Activated T-cell treated with anti-CD3 and anti-CD28 coated beads, Interleukin-2, amount 50 U/mL, for 4 hours (primary cell): ENCODE results near the gene CHD2. TPM values are rescaled to one million over a fixed set of nuclear protein-coding genes. Genes with fewer than 3 reads are reported as not detected.
A peak's percentile ranks its signal among the peaks of the same experiment; 100 is the strongest.

Source experiments
- ATAC-seq, 2 donors: fragments of 200-7000 bp; cut with Tn5 transposase; one replicate each; pipeline ENCODE4 v1.10.0; 2021
- DNase-seq: peaks from one replicate; pipeline ENCODE4 v3.0.0-alpha.2; 2020
- H3K27me3 Mint-ChIP-seq: one replicate; pipeline ENCODE4 v1.8.0; 2021; ENCODE audit warnings: low read depth, mixed read lengths
- H3K36me3 Mint-ChIP-seq: one replicate; pipeline ENCODE4 v1.8.0; 2022; ENCODE audit warnings: mixed read lengths; ENCODE audit not compliant: insufficient read depth
- H3K4me1 Mint-ChIP-seq: one replicate; pipeline ENCODE4 v1.8.0; 2021; ENCODE audit warnings: low read depth, mixed read lengths
- H3K4me3 Mint-ChIP-seq: one replicate; pipeline ENCODE4 v1.8.0; 2021; ENCODE audit warnings: mild to moderate bottlenecking, moderate library complexity, mixed read lengths
- H3K9me3 Mint-ChIP-seq: one replicate; pipeline ENCODE4 v1.8.0; 2021; ENCODE audit warnings: mixed read lengths
- total RNA-seq, 3 donors: library from RNA; stranded (reverse); gene quantifications; one replicate each; pipeline ENCODE4 v1.2.1, GENCODE V29; 2021

The CHD2 gene
- total RNA-seq, 3 donors from 2014 or later, result 58.0 to 67.7 (median 59.7) TPM

GRCh38 chr15:93044301-93045190 is 144.4 kb downstream of the CHD2 start:
- Mint-ChIP-seq H3K4me3 (no peak overlapping the region), H3K27me3 (peaks cover 4% of the 10 kb centered on the region), H3K9me3 (peaks cover 7% of the 10 kb centered on the region), H3K36me3 (peaks cover 2% of the 10 kb centered on the region), H3K4me1 (peaks cover 26% of the 10 kb centered on the region)
- DNase-seq (no peak), ATAC-seq (no peak)

- H3K27me3 Mint-ChIP-seq, result peaks cover 4% of the 10 kb centered on the region
- H3K9me3 Mint-ChIP-seq, result peaks cover 7% of the 10 kb centered on the region
- DNase-seq (no peak), ATAC-seq (no peak)
- H3K36me3 Mint-ChIP-seq, result peaks cover 2% of the 10 kb centered on the region
- peaks cover 27% of the 10 kb centered on the region for H3K4me1 Mint-ChIP-seq
- H3K4me3 Mint-ChIP-seq, result no peak overlapping the region
Observed at GRCh38 chr15:93045191-93045785, 145.2 kb downstream of the CHD2 start.

- Mint-ChIP-seq H3K36me3 (peaks cover 2% of the 10 kb centered on the region), H3K4me1 (peaks cover 31% of the 10 kb centered on the region), H3K4me3 (no peak overlapping the region), H3K9me3 (peaks cover 7% of the 10 kb centered on the region), H3K27me3 (no peaks in the 10 kb centered on the region)
- DNase-seq, result no peak
- ATAC-seq, result no peak
Observed at GRCh38 chr15:93046120-93046519, 146.0 kb downstream of the CHD2 start.

- H3K4me3 Mint-ChIP-seq, result no peak overlapping the region
- H3K27me3 Mint-ChIP-seq, result no peaks in the 10 kb centered on the region
- ATAC-seq, result no peak
- no peak for DNase-seq
- peaks cover 7% of the 10 kb centered on the region for H3K9me3 Mint-ChIP-seq
- peaks cover 31% of the 10 kb centered on the region for H3K4me1 Mint-ChIP-seq
- peaks cover 2% of the 10 kb centered on the region for H3K36me3 Mint-ChIP-seq
Observed at GRCh38 chr15:93046721-93047120, 146.6 kb downstream of the CHD2 start.

- peak; percentile 26 to 50 for ATAC-seq
- peaks cover under 1% of the 10 kb centered on the region for H3K27me3 Mint-ChIP-seq
- H3K36me3 Mint-ChIP-seq, result peaks cover 2% of the 10 kb centered on the region
- peaks cover 31% of the 10 kb centered on the region for H3K4me1 Mint-ChIP-seq
- H3K4me3 Mint-ChIP-seq, result no peak overlapping the region
- DNase-seq, result no peak
- H3K9me3 Mint-ChIP-seq, result peaks cover 7% of the 10 kb centered on the region
Observed at GRCh38 chr15:93047621-93048425, 147.7 kb downstream of the CHD2 start.

- H3K9me3 Mint-ChIP-seq, result peaks cover 7% of the 10 kb centered on the region
- peaks cover 2% of the 10 kb centered on the region for H3K36me3 Mint-ChIP-seq
- no peak overlapping the region for H3K4me3 Mint-ChIP-seq
- H3K27me3 Mint-ChIP-seq, result peaks cover 2% of the 10 kb centered on the region
- no peak for DNase-seq
- H3K4me1 Mint-ChIP-seq, result peaks cover 31% of the 10 kb centered on the region
- no peak for ATAC-seq
Observed at GRCh38 chr15:93048426-93048721, 148.2 kb downstream of the CHD2 start.

GRCh38 chr15:93048759-93049161 is 148.6 kb downstream of the CHD2 start:
- peaks cover 31% of the 10 kb centered on the region for H3K4me1 Mint-ChIP-seq
- peaks cover 7% of the 10 kb centered on the region for H3K9me3 Mint-ChIP-seq
- ATAC-seq (no peak), DNase-seq (no peak)
- H3K27me3 Mint-ChIP-seq, result peaks cover 2% of the 10 kb centered on the region
- H3K36me3 Mint-ChIP-seq, result peaks cover 2% of the 10 kb centered on the region
- H3K4me3 Mint-ChIP-seq, result no peak overlapping the region

- ATAC-seq (no peak), DNase-seq (no peak)
- H3K4me3 Mint-ChIP-seq, result no peak overlapping the region
- peaks cover 2% of the 10 kb centered on the region for H3K27me3 Mint-ChIP-seq
- peaks cover 2% of the 10 kb centered on the region for H3K36me3 Mint-ChIP-seq
- H3K4me1 Mint-ChIP-seq, result peaks cover 31% of the 10 kb centered on the region
- H3K9me3 Mint-ChIP-seq, result peaks cover 7% of the 10 kb centered on the region
Observed at GRCh38 chr15:93049233-93049632, 149.1 kb downstream of the CHD2 start.

GRCh38 chr15:93049914-93050578 is 149.9 kb downstream of the CHD2 start:
- Mint-ChIP-seq H3K27me3 (peaks cover 2% of the 10 kb centered on the region), H3K4me1 (peaks cover 31% of the 10 kb centered on the region), H3K4me3 (no peak overlapping the region), H3K36me3 (peaks cover 2% of the 10 kb centered on the region), H3K9me3 (peaks cover 7% of the 10 kb centered on the region)
- DNase-seq (no peak), ATAC-seq (no peak)

GRCh38 chr15:93050648-93051047 is 150.5 kb downstream of the CHD2 start:
- no peak overlapping the region for H3K4me3 Mint-ChIP-seq
- no peak for DNase-seq
- peaks cover 7% of the 10 kb centered on the region for H3K9me3 Mint-ChIP-seq
- H3K36me3 Mint-ChIP-seq, result peaks cover 2% of the 10 kb centered on the region
- peaks cover 2% of the 10 kb centered on the region for H3K27me3 Mint-ChIP-seq
- peaks cover 31% of the 10 kb centered on the region for H3K4me1 Mint-ChIP-seq
- ATAC-seq, result no peak

GRCh38 chr15:93051236-93052089 is 151.3 kb downstream of the CHD2 start:
- no peak overlapping the region for H3K4me3 Mint-ChIP-seq
- DNase-seq, result no peak
- peaks cover 2% of the 10 kb centered on the region for H3K27me3 Mint-ChIP-seq
- H3K36me3 Mint-ChIP-seq, result no peaks in the 10 kb centered on the region
- no peak for ATAC-seq
- H3K4me1 Mint-ChIP-seq, result peaks cover 27% of the 10 kb centered on the region
- peaks cover under 1% of the 10 kb centered on the region for H3K9me3 Mint-ChIP-seq

- no peaks in the 10 kb centered on the region for H3K36me3 Mint-ChIP-seq
- H3K4me3 Mint-ChIP-seq, result no peak overlapping the region
- ATAC-seq (no peak), DNase-seq (no peak)
- H3K4me1 Mint-ChIP-seq, result peaks cover 23% of the 10 kb centered on the region
- peaks cover 2% of the 10 kb centered on the region for H3K27me3 Mint-ChIP-seq
- H3K9me3 Mint-ChIP-seq, result no peaks in the 10 kb centered on the region
Observed at GRCh38 chr15:93052090-93052879, 152.2 kb downstream of the CHD2 start.

- DNase-seq (no peak), ATAC-seq (no peak)
- Mint-ChIP-seq H3K4me3 (no peak overlapping the region), H3K36me3 (no peaks in the 10 kb centered on the region), H3K27me3 (peaks cover 2% of the 10 kb centered on the region), H3K9me3 (no peaks in the 10 kb centered on the region), H3K4me1 (peaks cover 5% of the 10 kb centered on the region)
Observed at GRCh38 chr15:93055211-93055610, 155.1 kb downstream of the CHD2 start.
